HG02870 (cell line): ENCODE measurements around the gene UGT2B7.
"Not testable (repeated sequence)": the region's sequence is repeated elsewhere in the genome, so short reads cannot be mapped to it uniquely, and the experiment has no call there.

Source experiments
- ATAC-seq: cut with Tn5 transposase; IDR thresholded peaks from one replicate; pipeline ENCODE4 v1.9.1; 2021; ENCODE audit warnings: mild to moderate bottlenecking, moderate library complexity; ENCODE audit not compliant: unreplicated experiment

UGT2B7 gene

DNA sequence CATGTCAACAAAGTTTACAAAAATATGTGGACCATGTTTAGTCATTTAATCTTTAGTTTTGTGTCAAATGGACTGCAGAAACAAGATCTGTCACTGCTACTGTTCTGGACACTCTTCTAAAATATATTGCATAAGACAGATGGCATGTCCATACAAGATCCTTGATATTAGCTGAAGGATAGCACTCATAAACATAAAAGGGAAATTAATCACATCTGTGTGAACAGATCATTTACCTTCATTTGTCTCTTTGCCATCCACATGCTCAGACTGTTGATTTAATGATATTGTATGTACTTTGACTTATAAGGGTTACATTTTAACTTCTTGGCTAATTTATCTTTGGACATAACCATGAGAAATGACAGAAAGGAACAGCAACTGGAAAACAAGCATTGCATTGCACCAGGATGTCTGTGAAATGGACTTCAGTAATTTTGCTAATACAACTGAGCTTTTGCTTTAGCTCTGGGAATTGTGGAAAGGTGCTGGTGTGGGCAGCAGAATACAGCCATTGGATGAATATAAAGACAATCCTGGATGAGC is at the start of gene UGT2B7:
UGT2B7 (plus strand) TSS at position 364 of the 546 bp plus-strand sequence; CDS start at position 411, 47 bp downstream.
- no peak for ATAC-seq

GRCh38 chr4:69049860-69050259 is 46.4 kb upstream of the UGT2B7 start:
- no peak for ATAC-seq

DNA sequence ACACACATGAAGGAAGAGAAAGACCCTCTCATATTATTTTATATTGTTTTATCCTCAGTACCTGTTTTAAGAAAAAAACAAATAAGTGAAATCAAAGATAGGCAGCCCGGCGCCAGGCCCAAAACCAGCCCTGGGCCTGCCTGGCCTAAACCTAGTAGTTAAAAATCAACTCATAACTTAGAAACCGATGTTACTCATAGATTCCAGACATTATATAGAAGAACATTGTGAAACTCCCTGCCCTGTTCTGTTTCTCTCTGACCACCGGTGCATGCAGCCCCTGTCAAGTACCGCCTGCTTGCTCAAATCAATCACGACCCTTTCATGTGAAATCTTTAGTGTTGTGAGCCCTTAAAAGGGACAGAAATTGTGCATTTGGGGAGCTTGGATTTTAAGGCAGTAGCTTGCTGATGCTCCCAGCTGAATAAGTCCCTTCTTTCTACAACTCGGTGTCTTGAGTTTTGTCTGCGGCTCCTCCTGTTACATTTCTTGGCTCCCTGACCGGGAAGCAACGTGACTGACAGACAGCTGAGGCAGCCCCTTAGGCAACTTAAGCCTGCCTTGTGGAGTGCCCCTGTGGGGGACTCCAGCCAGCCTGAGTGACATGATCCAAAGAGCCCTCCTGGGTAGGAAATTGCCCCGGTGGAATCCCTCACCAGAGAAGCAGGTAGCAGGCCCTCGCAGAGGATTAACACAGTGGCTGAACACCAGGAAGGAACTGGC is 45.3 kb upstream of the UGT2B7 start:
- not testable (repeated sequence) for ATAC-seq

- ATAC-seq: no peak
Observed at GRCh38 chr4:69051576-69051943, 44.7 kb upstream of the UGT2B7 start.

DNA sequence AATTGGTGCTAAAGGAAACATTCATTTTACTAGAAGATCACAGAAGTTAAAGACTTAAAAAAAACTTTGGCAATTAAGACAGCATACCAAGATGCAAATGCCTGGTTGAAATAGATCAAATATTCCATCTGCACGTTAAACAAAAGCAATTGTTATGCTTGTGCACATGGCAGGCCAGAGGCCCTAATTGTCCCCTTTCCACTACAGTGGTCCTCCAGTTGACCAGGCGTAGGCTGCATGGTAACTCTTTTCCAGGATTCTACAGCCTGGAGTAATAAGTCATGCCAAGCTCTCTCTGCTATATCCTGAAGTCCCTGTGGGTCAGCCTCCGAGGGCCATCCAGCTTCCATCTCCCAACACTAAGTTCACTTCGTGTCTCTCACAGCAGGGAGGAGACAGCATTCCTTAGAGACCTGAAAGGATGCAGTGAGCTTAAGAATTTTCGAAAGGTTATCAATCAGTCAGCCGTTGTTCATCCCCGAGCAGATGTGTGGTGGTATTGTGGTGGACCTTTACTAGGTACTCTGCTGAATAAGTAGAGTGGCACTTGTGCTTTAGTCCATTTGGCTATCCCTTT is 42.9 kb upstream of the UGT2B7 start:
- ATAC-seq: not testable (repeated sequence)

DNA sequence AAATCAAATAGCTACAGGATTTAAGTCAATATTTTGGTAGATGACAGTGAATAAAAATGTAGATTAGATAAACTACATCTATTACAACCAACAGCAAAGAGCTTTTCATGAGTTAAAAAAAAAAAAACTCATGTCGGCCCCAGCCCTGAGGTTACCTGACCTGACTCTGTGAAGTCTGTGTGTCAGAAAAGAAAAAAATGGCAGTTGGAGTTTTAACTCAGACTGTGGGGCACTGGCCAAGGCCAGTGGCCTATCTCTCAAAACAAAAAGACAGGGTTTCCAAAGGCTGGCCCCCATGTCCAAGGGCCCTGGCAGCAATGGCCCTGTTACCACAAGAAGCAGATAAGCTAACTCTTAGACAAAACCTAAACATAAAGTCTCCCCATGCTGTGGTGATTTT is 42.2 kb upstream of the UGT2B7 start:
- ATAC-seq: not testable (repeated sequence)

DNA sequence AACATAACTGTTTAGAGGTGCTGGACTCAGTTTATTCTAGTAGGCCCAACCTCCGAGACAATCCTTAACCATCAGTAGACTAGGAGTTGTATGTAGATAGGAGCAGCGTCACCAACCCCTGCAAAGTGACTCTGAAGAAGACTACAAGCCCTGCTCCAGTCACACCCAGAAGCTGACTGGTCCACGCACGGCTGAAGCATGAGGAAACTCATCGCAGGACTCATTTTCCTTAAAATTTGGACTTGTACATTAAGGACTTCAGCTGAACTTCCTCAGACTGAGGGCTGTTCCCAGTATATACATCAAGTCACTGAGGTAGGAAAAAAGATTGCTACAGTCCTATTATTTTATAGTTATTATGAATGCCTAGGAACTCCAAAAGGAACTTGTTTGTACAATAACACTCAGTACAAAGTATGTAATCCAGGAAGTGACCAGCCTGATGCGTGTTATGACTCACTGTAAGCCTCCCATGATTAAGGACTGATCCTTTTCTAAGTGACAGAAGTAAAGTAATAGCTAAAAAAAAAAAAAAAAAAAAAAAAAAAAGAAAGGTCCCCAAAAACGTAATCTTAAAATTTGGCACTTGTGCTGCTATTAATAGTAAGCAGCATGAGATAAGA is 41.6 kb upstream of the UGT2B7 start:
- peak; percentile 57 for ATAC-seq

GRCh38 chr4:69056150-69056549 is 40.1 kb upstream of the UGT2B7 start:
- no peak for ATAC-seq

DNA sequence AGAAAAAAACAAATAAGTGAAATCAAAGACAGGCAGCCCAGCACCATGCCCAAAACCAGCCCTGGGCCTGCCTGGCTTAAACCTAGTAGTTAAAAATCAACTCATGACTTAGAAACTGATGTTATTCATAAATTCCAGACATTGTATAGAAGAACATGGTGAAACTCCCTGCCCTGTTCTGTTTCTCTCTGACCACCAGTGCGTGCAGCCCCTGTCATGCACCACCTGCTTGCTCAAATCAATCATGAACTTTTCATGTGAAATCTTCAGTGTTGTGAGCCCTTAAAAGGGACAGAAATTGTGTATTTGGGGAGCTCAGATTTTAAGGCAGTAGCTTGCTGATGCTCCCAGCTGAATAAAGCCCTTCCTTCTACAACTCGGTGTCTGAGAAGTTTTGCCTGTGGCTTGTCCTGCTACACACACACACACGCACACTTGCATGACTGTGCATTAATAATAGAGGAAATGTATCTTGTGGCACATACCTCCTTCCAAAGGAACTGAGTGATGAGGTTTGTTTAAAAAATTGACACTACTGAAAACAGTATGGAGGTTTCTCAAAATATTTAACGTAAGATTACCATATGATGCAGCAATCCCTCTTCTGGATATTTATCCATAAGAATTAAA is 39.2 kb upstream of the UGT2B7 start:
- ATAC-seq: no peak

- peak; percentile 80 for ATAC-seq
Observed at GRCh38 chr4:69057620-69058409, 38.5 kb upstream of the UGT2B7 start.

GRCh38 chr4:69058410-69059059 is 37.7 kb upstream of the UGT2B7 start:
- ATAC-seq: no peak

- no peak for ATAC-seq
Observed at GRCh38 chr4:69060651-69061308, 35.5 kb upstream of the UGT2B7 start.

GRCh38 chr4:69064391-69064790 is 31.9 kb upstream of the UGT2B7 start:
- no peak for ATAC-seq

GRCh38 chr4:69066945-69067344 is 29.3 kb upstream of the UGT2B7 start:
- no peak for ATAC-seq

DNA sequence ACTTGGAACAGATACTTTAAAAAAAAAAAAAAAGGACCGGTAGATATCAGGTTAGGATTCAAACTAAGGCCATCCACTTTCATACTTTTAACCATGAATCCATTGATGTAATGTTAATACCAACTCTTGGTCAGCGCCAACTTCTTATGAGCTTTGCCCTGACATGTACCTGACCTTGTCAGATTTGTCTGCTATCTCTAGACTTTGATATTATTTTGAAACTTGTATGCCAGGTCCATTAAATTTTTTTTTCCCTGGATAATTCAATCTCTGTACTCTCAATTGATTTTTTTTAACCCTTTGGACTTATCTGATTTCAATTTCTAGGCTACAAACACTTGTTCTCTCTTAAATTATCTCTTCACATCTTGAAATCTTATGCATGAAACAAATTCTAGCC is 27.2 kb upstream of the UGT2B7 start:
- no peak for ATAC-seq

GRCh38 chr4:69070590-69070989 is 25.7 kb upstream of the UGT2B7 start:
- ATAC-seq: no peak

- no peak for ATAC-seq
Observed at GRCh38 chr4:69071286-69071685, 25.0 kb upstream of the UGT2B7 start.

- ATAC-seq: no peak
Observed at GRCh38 chr4:69073375-69073774, 22.9 kb upstream of the UGT2B7 start.

DNA sequence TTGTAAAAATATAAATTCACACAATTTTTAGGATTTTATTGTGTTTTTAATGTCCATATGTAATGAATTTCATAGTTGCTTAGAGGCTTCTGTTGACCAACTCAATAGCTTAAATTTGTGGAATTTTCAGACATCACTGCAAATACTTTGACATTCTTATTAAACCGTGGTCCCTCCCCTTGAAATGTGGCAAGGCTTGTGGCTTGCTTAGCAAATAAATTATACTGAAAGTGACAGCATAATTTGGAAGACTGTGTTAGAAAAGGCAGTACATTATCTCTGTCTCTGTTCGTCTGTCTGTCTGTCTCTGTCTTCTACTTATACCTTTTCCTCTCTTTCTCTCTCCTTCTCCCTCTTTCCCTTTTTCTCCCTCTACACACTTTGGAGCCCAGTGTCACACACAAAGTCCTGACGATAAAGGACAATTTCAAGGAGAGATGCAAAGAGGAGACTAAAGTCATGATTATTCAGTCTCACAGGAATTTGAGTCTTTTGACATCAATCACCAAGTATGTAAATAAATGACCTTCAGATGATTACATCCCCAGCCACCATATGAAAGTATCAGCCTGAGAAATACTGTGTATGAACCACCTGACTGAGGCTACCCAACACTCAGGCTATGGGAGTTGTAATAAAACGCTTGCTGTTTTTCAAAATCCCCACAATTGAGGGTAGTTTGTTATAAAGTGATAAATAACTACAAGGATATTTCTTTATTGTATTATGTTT is 21.0 kb upstream of the UGT2B7 start:
- no peak for ATAC-seq
